SK-N-SH treated with all-trans-retinoic acid at 6 μM for 48 hours (cell line): ENCODE results near the gene MOGAT3.

Experiments used
- PATZ1 ChIP-seq: fragments of 250-450 bp; sonication (Bioruptor Pico); IDR thresholded peaks from 2 replicates; pipeline ENCODE4 v1.8.0; 2020; ENCODE audit warnings: mild to moderate bottlenecking, moderate library complexity, borderline replicate concordance
- TCF4 ChIP-seq: fragments of 250-450 bp; sonication (Bioruptor Pico); IDR thresholded peaks from 2 replicates; pipeline ENCODE4 v1.8.0; 2021; ENCODE audit warnings: mild to moderate bottlenecking, moderate library complexity, borderline replicate concordance

- TF ChIP-seq PATZ1 (CRISPR knock-in tag) (no peak), TCF4 (CRISPR knock-in tag) (no peak)
These were observed 36.6 kb upstream of the MOGAT3 start, which contains the start of gene CLDN15 for GRCh38 chr7:101237206-101238067.
